Posterior vena cava (tissue), 2 donors: ENCODE measurements around the gene NFKB1. TPM values are rescaled to one million over a fixed set of nuclear protein-coding genes. Genes with fewer than 3 reads are reported as not detected.
"Not testable (repeated sequence)": the region's sequence is repeated elsewhere in the genome, so short reads cannot be mapped to it uniquely, and the experiment has no call there.

ENCODE experiments used
- DNase-seq: peaks from one replicate; pipeline ENCODE4 v3.0.0-alpha.2; 2020; ENCODE audit warnings: low spot score
- intact Hi-C, 2 donors: fragments of 100-400 bp; cut with DNase I; formaldehyde crosslinking; loops; one replicate each; pipeline versions ENCODE4 v1.14.1 to v1.14.2; 2022 to 2023
- total RNA-seq, 2 donors: library from RNA; stranded (reverse); fragmentation: NEBNext Ultra II Directional; extraction: Animal tissue kit (Norgen Biotek cat#: 25700); gene quantifications; one replicate each; pipeline ENCODE4 v1.2.1, GENCODE V29; 2021
- donor health status: DM: yes; HTN: yes; CAD: no.
- donor health status: DM: yes; HTN: yes; CAD: no.

NFKB1 gene
- total RNA-seq, 2 donors from 2014 or later: 31.4 to 35.7 TPM

DNA sequence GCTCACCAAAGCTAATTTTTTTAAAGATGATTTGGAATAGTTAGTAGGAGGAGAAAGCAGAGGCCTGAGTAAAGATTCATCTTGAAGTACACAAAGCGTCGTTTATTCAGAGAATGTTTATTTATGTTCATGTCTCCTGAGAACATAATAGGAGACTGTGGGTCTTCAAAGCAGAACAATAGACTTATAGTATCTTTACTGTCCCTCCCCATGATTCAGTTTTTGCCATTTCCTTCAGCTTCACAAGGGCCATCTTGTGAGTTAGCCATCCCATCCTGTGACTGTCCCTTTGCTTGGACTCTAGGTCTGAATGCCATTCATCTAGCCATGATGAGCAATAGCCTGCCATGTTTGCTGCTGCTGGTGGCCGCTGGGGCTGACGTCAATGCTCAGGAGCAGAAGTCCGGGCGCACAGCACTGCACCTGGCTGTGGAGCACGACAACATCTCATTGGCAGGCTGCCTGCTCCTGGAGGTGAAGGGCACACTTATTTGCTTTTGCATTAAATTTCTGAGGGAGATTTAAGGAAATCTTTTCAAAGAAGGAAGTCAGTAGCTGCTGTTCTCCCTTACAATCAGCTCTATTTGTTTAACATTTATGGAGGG is 105.8 kb downstream of the NFKB1 start:
- DNase-seq: no peak
- intact Hi-C loops: no loop called here

DNA sequence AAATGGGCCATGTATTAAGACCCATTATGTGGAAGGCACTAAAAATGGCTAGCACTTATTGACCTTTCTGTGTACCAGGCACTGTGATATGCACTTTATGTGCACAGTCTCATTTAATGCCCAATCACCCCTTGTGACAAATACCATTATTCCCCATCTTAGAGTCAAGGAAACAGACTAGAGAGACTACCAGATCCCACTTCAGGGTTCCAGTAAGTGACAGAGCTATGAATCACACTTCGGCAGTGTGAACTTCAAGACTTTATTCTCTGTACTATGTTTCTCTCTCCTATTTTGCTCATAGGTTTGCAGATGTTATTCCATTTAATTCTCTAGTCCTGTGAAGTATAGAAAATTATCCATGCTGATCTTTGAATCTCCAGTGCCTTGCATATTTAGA is 107.0 kb downstream of the NFKB1 start:
- DNase-seq: no peak
- intact Hi-C loops: no loop called here

DNA sequence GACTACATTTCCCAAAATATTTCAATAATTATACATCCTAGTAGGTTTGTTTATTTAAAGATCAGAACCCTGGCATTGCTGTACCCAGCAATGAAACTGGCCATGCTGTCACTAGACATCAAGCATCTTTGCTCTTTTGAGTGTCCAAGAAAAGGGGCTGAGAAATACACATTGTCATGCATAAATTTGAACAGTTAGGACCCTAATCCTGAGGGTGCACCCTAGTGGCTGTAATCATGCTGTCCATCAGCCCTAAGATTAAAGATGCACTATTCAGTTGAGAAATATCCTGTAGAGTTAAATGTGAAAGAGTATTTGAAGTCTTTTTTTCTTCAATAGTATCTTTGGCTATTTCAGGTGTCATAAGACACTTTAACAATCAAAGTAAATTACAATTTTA is 108.8 kb downstream of the NFKB1 start:
- intact Hi-C loops: no loop called here

GRCh38 chr4:102610476-102610875 is 109.3 kb downstream of the NFKB1 start:
- DNase-seq: no peak
- intact Hi-C loops: no loop called here

More for the DNA sequence above, 108.8 kb downstream of the NFKB1 start:
- DNase-seq: no peak

DNA sequence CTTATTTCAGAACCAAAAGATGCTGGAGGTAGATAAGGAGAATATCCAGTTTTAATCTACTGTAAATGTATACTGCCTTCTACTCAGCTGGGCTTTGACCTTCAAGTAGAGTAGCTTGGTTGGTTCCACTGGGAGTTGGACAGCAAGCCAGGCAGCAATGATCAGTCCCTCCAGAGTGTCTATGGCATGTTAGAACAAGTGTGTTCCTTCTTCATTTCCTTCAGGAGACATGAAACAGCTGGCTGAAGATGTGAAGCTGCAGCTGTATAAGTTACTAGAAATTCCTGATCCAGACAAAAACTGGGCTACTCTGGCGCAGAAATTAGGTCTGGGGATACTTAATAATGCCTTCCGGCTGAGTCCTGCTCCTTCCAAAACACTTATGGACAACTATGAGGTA is 111.1 kb downstream of the NFKB1 start:
- DNase-seq: no peak
- intact Hi-C loops: no loop called here

DNA sequence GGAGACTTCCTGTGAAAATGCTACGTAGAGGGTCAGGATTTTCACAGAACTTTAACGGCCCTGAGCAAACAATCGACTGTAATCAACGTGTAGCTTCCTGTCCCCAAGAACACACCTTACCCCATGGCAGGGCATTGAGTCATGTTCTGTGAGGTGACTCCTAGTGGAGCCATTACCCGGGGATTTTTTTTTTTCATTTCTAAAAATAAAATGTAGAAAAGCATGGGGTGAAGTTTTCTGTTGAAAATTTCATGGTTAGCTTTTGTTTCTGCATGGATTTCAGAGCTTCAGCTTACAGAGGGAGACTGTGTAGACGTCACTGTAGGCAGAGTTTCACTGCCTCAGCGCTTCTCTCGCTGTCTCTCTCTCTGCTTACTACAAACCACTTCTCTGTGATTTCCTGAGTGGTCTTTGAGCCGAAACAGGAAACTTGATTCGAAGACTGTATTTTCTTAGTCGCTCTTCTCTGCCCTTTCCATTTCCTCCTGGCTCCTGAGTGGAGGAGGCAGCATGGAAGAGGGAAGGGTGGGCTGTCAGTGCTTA is 111.7 kb downstream of the NFKB1 start:
- DNase-seq: no peak
- intact Hi-C loops: no loop called here

DNA sequence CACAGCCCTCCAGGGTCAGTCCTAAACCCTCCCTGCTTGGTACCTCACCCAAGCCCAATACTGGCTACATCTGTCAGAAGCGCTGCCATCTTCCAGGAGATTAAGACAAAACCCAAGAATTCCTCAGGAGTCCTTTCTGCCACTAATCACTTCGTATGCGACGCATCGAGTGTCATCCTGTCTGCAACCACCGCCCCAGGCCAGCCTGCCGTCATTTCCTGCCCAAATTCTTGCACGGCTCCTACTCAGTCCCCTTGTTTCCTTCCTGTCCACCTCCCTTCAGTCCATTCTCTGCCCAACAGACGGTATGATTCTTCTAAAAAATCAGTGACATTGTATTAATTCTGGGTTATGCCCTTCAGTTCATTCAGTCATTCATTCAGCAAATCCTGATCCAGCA is 113.6 kb downstream of the NFKB1 start:
- DNase-seq: no peak
- intact Hi-C loops: no loop called here

GRCh38 chr4:102616636-102617035 is 115.5 kb downstream of the NFKB1 start:
- intact Hi-C loops: no loop called here
- no peak for DNase-seq

DNA sequence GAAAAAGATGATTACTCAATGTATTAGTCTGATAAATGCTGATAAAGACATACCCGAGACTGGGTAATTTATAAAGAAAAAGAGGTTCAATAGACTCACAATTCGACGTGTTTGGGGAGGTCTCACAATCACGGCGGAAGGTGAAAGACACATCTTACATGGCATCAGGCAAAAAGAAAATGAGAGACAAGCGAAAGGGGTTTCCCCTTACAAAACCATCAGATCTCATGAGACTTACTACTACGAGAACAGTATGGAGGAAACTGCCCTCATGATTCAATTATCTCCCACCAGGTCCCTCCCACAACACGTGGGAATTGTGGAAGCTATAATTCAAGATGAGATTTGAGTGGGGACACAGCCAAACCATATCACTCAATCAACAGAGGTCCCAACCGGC is 117.9 kb downstream of the NFKB1 start:
- intact Hi-C loops, DNase-seq: not testable (repeated sequence)

DNA sequence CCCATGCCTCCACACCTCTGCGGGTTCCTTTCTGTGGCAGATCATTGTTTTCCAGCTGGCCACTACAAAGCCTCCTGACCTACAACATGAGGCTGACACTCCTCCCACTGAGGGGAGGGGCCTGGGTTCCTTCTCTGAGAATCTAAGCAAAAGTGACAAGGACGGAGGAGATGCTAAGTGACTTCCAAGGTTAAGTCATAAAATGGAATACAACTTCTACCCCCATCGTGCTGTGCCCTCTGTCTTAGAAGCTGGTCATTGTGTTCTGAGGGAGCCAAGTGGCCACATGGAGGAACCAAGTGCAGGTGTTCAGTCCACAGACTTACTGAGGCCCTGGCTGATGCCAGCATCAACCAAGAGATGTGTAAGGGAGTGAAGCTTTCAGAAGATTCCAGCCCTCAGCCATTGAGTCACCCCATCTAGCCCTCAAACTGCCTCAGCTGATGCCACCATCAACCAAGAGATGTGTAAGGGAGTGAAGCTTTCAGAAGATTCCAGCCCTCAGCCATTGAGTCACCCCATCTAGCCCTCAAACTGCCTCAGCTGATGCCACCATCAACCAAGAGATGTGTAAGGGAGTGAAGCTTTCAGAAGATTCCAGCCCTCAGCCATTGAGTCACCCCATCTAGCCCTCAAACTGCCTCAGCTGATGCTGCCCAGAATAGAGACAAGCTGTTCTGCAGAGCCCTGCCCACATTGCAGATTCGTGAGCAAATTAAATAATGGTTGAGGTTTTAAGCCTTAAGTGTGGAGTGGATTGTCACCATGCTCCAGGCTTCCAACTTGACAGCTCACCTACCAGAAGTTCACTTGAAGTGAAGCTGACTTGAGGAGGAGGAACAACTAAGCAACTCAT is 118.8 kb downstream of the NFKB1 start:
- DNase-seq: not testable (repeated sequence)
- intact Hi-C loops: loop anchor here in 1 of 2 donors (5.0 kb wide), 1 partner anchor 392 kb away; no protein-coding TSS in a partner anchor

DNA sequence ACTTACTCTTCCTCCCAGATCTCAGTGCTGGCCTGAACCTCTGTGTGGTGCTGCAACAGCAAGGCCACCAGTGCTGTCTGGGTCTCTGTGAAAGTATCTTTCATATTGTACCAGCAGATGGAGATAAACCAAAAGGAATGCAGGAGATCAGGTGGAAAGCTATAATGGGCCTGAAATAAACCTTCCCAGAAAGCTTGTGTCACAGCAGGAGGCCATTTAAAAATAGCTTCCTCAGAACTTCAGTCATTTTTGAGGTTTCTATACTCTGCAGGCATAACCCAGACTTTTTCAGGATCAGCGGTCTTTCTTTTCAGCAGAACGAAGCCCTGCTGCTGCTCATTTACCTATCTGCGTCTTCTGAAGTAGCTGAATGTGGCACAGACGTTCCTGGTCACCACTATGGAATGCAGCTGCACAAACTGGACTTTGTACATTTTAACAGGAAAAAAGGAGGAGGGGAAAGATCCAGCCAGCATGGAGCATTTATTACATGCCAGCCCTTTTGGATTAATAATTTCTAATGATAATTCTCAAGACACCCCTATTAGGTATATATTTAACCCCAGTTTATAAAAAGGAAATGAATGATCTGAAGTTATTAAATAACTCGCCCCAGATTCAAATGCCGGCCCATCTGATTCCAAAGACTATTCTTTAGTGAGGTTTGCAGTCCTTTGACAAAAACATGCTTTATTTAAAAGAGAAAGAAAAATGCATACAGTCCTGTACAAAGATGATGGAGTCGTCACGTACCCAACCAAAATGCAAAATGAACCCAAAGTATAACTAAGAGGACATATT is 119.7 kb downstream of the NFKB1 start:
- DNase-seq: no peak
- intact Hi-C loops: loop anchor here in 1 of 2 donors (5.0 kb wide), 1 partner anchor 391 kb away; no protein-coding TSS in a partner anchor

- intact Hi-C loops: loop anchor here in 1 of 2 donors (5.0 kb wide), 1 partner anchor 389 kb away; no protein-coding TSS in a partner anchor
- DNase-seq: no peak
These were observed 122.5 kb downstream of the NFKB1 start for GRCh38 chr4:102623622-102624021.

DNA sequence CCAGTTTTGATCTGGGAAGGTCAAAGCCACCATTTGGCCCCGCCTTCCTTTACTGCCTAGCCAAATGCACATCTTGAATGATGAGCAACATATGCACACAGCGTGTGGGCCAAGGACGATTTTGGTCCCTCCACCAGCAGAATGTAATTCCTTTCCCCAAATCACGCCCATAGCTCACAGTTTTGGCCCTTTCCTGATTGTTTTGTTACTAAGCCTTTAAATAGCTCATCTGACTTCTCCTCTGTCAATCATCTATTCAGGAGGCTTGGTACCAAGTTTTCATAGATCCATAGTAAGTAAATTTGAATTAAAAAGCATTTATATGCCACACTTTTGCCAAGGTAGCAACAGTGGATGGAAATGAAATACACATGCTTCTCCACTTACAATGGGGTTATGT is 123.3 kb downstream of the NFKB1 start:
- intact Hi-C loops: loop anchor here in 1 of 2 donors (5.0 kb wide), 1 partner anchor 388 kb away; no protein-coding TSS in a partner anchor
- DNase-seq: no peak

DNA sequence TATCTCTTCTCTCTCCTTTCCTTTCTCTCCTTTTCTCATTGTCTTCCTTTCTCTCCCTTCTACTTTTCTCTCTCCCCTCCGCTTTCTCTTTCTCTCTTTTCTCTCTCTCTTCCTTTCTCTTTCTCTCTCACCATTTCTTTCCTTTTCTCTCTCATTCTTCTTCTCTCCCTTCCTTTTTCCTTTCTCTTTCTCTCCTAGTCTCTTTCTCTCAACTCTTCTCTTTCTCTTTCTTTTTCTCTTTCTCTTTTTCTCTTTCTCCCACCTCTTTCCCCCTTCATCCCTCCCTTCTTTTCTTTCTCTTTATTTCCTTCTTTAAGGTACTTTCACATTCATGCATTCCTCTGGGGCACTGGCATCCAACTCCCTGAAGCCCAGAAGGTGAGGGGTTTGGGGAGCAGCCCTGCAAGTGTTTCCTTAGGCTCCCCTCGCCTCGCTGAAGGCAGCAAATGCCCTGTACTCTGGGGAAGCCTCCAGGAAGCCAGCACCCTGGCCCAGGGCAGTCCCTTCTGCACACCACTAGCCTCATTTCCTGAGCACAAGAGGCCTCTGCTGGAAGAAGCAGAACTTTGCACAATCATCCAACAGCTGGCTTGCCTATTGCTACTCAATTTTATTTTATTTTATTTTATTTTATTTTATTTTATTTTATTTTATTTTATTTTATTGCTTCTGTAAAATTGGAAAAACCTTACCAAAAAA is 124.2 kb downstream of the NFKB1 start:
- intact Hi-C loops: no loop called here
- no peak for DNase-seq

DNA sequence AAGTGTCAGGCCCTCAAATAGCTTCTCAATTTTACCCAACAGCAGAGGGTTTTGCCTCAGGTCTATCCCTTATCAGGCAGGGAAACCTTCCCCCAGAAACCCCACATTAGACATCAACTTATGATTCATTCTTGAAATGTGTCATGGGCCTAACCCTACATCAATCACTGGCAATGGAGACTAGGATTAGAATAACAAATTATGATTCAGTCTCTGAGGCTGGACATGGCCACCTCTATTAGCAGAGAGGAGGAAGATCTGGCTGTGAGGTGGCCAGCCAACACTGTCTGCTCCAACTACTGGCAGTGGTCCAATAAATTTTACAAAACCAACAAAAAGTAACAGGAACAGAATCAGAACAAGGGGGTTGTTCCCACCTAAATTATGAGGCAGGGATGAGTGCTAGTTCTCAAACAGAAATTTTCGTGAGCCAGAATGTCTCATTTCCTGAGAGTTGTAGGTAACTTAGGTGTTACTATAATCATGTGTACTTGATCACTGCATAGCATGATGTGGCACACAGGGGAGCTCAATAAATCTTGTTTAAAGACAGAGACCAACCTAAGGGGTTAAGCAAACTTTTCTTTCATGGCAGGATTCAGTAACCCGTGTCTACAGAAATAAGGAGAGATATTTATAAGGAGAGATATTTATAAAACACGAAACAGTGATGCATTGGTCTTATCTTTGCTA is 126.8 kb downstream of the NFKB1 start:
- DNase-seq: no peak

GRCh38 chr4:102629673-102630072 is 128.5 kb downstream of the NFKB1 start:
- intact Hi-C loops: loop anchor here in 1 of 2 donors (5.0 kb wide), 1 partner anchor 378 kb away; no protein-coding TSS in a partner anchor
- DNase-seq: no peak

More for the DNA sequence above, 126.8 kb downstream of the NFKB1 start:
- intact Hi-C loops: no loop called here

DNA sequence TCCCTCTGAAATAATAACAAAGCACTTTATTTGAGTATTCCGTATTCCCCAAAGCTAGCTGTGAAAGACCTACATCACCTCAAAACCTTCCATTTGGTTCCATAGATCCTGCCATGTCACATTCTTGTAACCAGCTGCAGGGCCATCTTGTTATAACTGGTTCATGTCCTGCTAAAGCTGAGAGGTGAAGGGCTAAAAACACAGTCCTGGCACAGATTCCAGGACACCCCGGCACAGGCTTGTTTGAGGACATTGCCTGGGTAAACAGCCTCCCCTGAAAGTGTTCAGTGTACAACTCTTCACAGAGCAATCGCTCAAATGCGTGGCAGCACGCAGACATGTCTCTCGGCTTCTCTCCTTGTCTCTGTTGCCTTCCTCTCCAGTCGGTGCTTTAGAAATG is 130.5 kb downstream of the NFKB1 start:
- intact Hi-C loops: loop anchor here in 1 of 2 donors (5.0 kb wide), 1 partner anchor 376 kb away; no protein-coding TSS in a partner anchor
- DNase-seq: no peak
